Measurements from ENCODE around the gene TRIM2.

DNA sequence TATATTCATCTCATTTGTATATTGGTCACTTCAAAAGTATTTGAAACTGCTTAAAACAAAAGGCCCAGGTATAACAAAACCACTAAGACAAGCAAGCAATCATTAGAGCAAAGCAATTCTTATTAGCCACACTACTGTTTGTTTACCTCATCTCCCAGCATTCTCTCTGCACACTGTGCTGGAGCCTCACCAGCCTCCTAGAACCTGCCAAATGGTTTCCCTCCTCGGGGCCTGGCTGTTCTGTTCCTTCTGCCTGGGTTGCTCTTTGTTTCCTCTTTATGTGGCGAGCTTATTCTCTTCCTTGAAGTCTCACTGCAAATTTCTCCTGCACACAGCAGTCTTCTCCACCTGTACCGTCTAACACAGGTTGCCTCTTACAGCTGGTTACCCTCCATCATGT, 72.7 kb downstream of the TRIM2 start:
- no peak for TF ChIP-seq CTCF (IDR thresholded peaks at IDR 0.05)
- TF ChIP-seq POLR2A (IDR thresholded peaks at IDR 0.05) = no peak

All from adrenal gland (tissue), 5 donors.